GM10847 (cell line): ENCODE measurements around the gene WDR38.

Experiments
- POLR2A ChIP-seq: IDR thresholded peaks from 2 replicates; pipeline ENCODE4 v1.6.1; 2011; ENCODE audit not compliant: insufficient read length; ENCODE audit errors: extremely low read depth

Gene WDR38

GRCh38 chr9:124852829-124853531 lies at the start of gene WDR38:
Gene WDR38, plus strand, starts transcription at chr9:124853460. Its CDS starts 72 bp downstream, at chr9:124853532.
- no peak for TF ChIP-seq POLR2A

GRCh38 chr9:124803911-124804310 lies 49.3 kb upstream of the WDR38 start:
- TF ChIP-seq POLR2A: no peak

- no peak for TF ChIP-seq POLR2A
Observed at GRCh38 chr9:124805186-124805585, 48.1 kb upstream of the WDR38 start.

- TF ChIP-seq POLR2A: no peak
Observed at GRCh38 chr9:124808246-124808956, 44.9 kb upstream of the WDR38 start.

- TF ChIP-seq POLR2A: no peak
Observed at GRCh38 chr9:124809211-124809610, 44.0 kb upstream of the WDR38 start.

- no peak for TF ChIP-seq POLR2A
Observed at GRCh38 chr9:124809741-124810500, 43.3 kb upstream of the WDR38 start.

GRCh38 chr9:124810663-124811355 lies 42.5 kb upstream of the WDR38 start:
- no peak for TF ChIP-seq POLR2A

- TF ChIP-seq POLR2A: no peak
Observed at GRCh38 chr9:124812441-124812876, 40.8 kb upstream of the WDR38 start.

- no peak for TF ChIP-seq POLR2A
Observed at GRCh38 chr9:124813041-124813440, 40.2 kb upstream of the WDR38 start.

- TF ChIP-seq POLR2A: no peak
Observed at GRCh38 chr9:124813501-124814163, 39.6 kb upstream of the WDR38 start.

- TF ChIP-seq POLR2A: no peak
Observed at GRCh38 chr9:124814164-124814535, 39.1 kb upstream of the WDR38 start.

- no peak for TF ChIP-seq POLR2A
Observed at GRCh38 chr9:124815601-124816000, 37.7 kb upstream of the WDR38 start.

- TF ChIP-seq POLR2A: no peak
Observed at GRCh38 chr9:124818431-124819281, 34.6 kb upstream of the WDR38 start.
